ENCODE results near the gene NLK. TPM values are rescaled to one million over a fixed set of nuclear protein-coding genes. Genes with fewer than 3 reads are reported as not detected.

NLK gene
- total RNA-seq, 1 experiment from 2014 or later: 31.8 TPM

DNA sequence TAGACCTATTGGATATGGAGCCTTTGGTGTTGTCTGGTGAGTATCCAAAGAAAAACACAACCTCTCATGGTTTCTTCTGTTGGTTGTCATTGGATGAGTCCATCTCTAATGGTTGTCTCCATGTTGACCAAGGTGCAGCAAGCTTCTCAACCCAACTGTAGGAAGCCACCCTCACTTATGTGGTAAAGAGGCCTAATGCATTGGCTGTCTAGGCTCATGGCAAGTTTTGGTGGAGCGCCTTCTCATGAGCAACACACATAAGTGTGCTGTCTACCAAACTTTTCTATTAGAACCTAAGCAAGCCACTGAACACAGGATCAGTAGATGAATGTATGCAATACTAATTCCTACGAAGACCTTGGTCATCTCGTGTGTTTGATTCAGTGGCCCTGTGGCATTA is 819 bp downstream of the NLK start:
- Histone ChIP-seq H3K4me2 (ENCODE audit: insufficient read depth, insufficient read length, low read length) (peak overlapping the region; percentile 93), H2BK12ac (ENCODE audit: insufficient read length, low read depth, low read length) (no peak overlapping the region), H3K9ac (ENCODE audit: extremely low read depth, insufficient read length, low read length) (no peak overlapping the region), H3K79me2 (ENCODE audit: insufficient read depth, low read length) (peaks cover 34% of the 10 kb centered on the region; the same call in 1 of the 2 replicates), H3K23me2 (ENCODE audit: insufficient read length, low read depth, low read length, poor library complexity, severe bottlenecking) (peaks cover 8% of the 10 kb centered on the region), H3K27ac (ENCODE audit: insufficient read length, low read depth, low read length) (no peak overlapping the region), H2BK20ac (ENCODE audit: low read depth, low read length, poor library complexity, severe bottlenecking) (no peak overlapping the region), H3K14ac (ENCODE audit: insufficient read depth, low read length) (no peak overlapping the region), H2BK15ac (ENCODE audit: low read depth, low read length) (no peak overlapping the region), H3T11ph (ENCODE audit: low read length) (no peak overlapping the region), H3K23ac (ENCODE audit: insufficient read length, low read depth, low read length) (no peak overlapping the region), H2BK120ac (ENCODE audit: low read depth, low read length, poor library complexity, severe bottlenecking) (no peak overlapping the region), H2AK5ac (ENCODE audit: insufficient read length, low read length) (no peak overlapping the region), H4K5ac (ENCODE audit: insufficient read length, low read depth, low read length) (no peak overlapping the region), H4K91ac (ENCODE audit: insufficient read length, low read depth, low read length) (no peak overlapping the region), H4K8ac (replicated peaks; ENCODE audit: insufficient read length, low read depth, low read length) (no peak overlapping the region), H3K56ac (ENCODE audit: insufficient read length, low read depth, low read length) (no peak overlapping the region), H3K27me3 (ENCODE audit: insufficient read depth, low read length) (no peaks in the 10 kb centered on the region), H3K9me3 (ENCODE audit: control insufficient read depth, low read depth, low read length) (no peaks in the 10 kb centered on the region), H2BK5ac (ENCODE audit: insufficient read length, low read length) (no peak overlapping the region), H3K4ac (ENCODE audit: low read depth, low read length) (no peak overlapping the region), H4K20me1 (ENCODE audit: control insufficient read depth, insufficient read depth, insufficient read length) (no peaks in the 10 kb centered on the region), H2AFZ (ENCODE audit: low read length) (no peak overlapping the region), H3K4me1 (ENCODE audit: insufficient read depth, low read length) (peaks cover 10% of the 10 kb centered on the region; the same call in 1 of the 2 replicates), H3K79me1 (ENCODE audit: insufficient read depth, low read depth, low read length, poor library complexity, severe bottlenecking) (peaks cover 6% of the 10 kb centered on the region), H3K18ac (ENCODE audit: insufficient read length, low read depth, low read length) (no peak overlapping the region)
- Mint-ChIP-seq H3K4me3 (peak overlapping the region; percentile 91 to 96), H3K9me3 (no peaks in the 10 kb centered on the region; a peak in 1 of 5 replicates), H3K36me3 (ENCODE audit: insufficient read depth in 1 of 3, low read depth in 3 of 3) (peaks cover 6 to 21% (median 12%) of the 10 kb centered on the region in 3 experiments; a peak in 5 of 7 replicates), H3K27ac (0 out of 7 replicates have a peak overlapping the region, but pooled peaks of 1 of the 3 experiments have one; percentile 46), H3K27me3 (ENCODE audit: low read depth) (no peaks in the 10 kb centered on the region; the same call in 1 of the 2 replicates), H3K4me1 (peaks cover 56 to 62% of the 10 kb centered on the region in 2 experiments)
- no peak for TF ChIP-seq CTCF (conservative IDR thresholded peaks at IDR 0.05)
- WGBS (ENCODE audit: extremely low coverage, insufficient read length, low lambda C conversion rate): no CpG with 5 or more reads among the region's 3 CpGs
- DNase-seq: no peak

Measured in H9 (cell line).